ENCODE results near the gene C9orf152.
"Not testable (repeated sequence)": the region's sequence is repeated elsewhere in the genome, so short reads cannot be mapped to it uniquely, and the experiment has no call there.

C9orf152 gene

GRCh38 chr9:110214586-110215355, 6.8 kb upstream of the C9orf152 start:
- in situ Hi-C loops (cut with MboI; ENCODE audit: low sequenced_read_pairs) = no loop called here

GRCh38 chr9:110214090-110214489, 6.1 kb upstream of the C9orf152 start:
- in situ Hi-C loops (cut with MboI; ENCODE audit: low sequenced_read_pairs) = no loop called here

- in situ Hi-C loops (cut with MboI; ENCODE audit: low sequenced_read_pairs) = no loop called here
Observed at GRCh38 chr9:110213413-110214044, 5.6 kb upstream of the C9orf152 start.

- in situ Hi-C loops (cut with MboI; ENCODE audit: low sequenced_read_pairs) = no loop called here
Observed at GRCh38 chr9:110207071-110207641, 803 bp downstream of the C9orf152 start.

GRCh38 chr9:110206389-110206788, 1.6 kb downstream of the C9orf152 start:
- in situ Hi-C loops (cut with MboI; ENCODE audit: low sequenced_read_pairs) = no loop called here

- in situ Hi-C loops (cut with MboI; ENCODE audit: low sequenced_read_pairs) = not testable (repeated sequence)
Observed at GRCh38 chr9:110205612-110206011, 2.3 kb downstream of the C9orf152 start.

GRCh38 chr9:110202232-110202631, 5.7 kb downstream of the C9orf152 start:
- in situ Hi-C loops (cut with MboI; ENCODE audit: low sequenced_read_pairs) = no loop called here

- in situ Hi-C loops (cut with MboI; ENCODE audit: low sequenced_read_pairs) = loop anchor here (25.0 kb wide), 1 partner anchor 413 kb away; no protein-coding TSS in a partner anchor
Observed at GRCh38 chr9:110199643-110200042, 8.3 kb downstream of the C9orf152 start.

- in situ Hi-C loops (cut with MboI; ENCODE audit: low sequenced_read_pairs) = loop anchor here (25.0 kb wide), 1 partner anchor 414 kb away; no protein-coding TSS in a partner anchor
Observed at GRCh38 chr9:110198357-110198756, 9.6 kb downstream of the C9orf152 start.

GRCh38 chr9:110197330-110198187, 10.4 kb downstream of the C9orf152 start:
- in situ Hi-C loops (cut with MboI; ENCODE audit: low sequenced_read_pairs) = loop anchor here (25.0 kb wide), 1 partner anchor 415 kb away; no protein-coding TSS in a partner anchor

GRCh38 chr9:110196084-110196499, 11.9 kb downstream of the C9orf152 start:
- in situ Hi-C loops (cut with MboI; ENCODE audit: low sequenced_read_pairs) = loop anchor here (25.0 kb wide), 1 partner anchor 416 kb away; no protein-coding TSS in a partner anchor

GRCh38 chr9:110192531-110193261, 15.3 kb downstream of the C9orf152 start:
- in situ Hi-C loops (cut with MboI; ENCODE audit: low sequenced_read_pairs) = loop anchor here (25.0 kb wide), 1 partner anchor 420 kb away; no protein-coding TSS in a partner anchor

- in situ Hi-C loops (cut with MboI; ENCODE audit: low sequenced_read_pairs) = loop anchor here (25.0 kb wide), 1 partner anchor 421 kb away; no protein-coding TSS in a partner anchor
Observed at GRCh38 chr9:110191615-110192014, 16.3 kb downstream of the C9orf152 start.

- in situ Hi-C loops (cut with MboI; ENCODE audit: low sequenced_read_pairs) = loop anchor here (25.0 kb wide), 1 partner anchor 423 kb away; no protein-coding TSS in a partner anchor
Observed at GRCh38 chr9:110189559-110190320, 18.2 kb downstream of the C9orf152 start.

GRCh38 chr9:110188991-110189390, 19.0 kb downstream of the C9orf152 start:
- in situ Hi-C loops (cut with MboI; ENCODE audit: low sequenced_read_pairs) = loop anchor here (25.0 kb wide), 1 partner anchor 423 kb away; no protein-coding TSS in a partner anchor

- in situ Hi-C loops (cut with MboI; ENCODE audit: low sequenced_read_pairs) = loop anchor here (25.0 kb wide), 1 partner anchor 424 kb away; no protein-coding TSS in a partner anchor
Observed at GRCh38 chr9:110188101-110188500, 19.9 kb downstream of the C9orf152 start.

- in situ Hi-C loops (cut with MboI; ENCODE audit: low sequenced_read_pairs) = loop anchor here (25.0 kb wide), 1 partner anchor 425 kb away; no protein-coding TSS in a partner anchor
Observed at GRCh38 chr9:110187126-110187525, 20.8 kb downstream of the C9orf152 start.

- in situ Hi-C loops (cut with MboI; ENCODE audit: low sequenced_read_pairs) = loop anchor here (25.0 kb wide), 1 partner anchor 426 kb away; no protein-coding TSS in a partner anchor
Observed at GRCh38 chr9:110186254-110186653, 21.7 kb downstream of the C9orf152 start.

- in situ Hi-C loops (cut with MboI; ENCODE audit: low sequenced_read_pairs) = loop anchor here (25.0 kb wide), 1 partner anchor 426 kb away; no protein-coding TSS in a partner anchor
Observed at GRCh38 chr9:110185806-110186205, 22.2 kb downstream of the C9orf152 start.
